Dermis microvascular lymphatic vessel endothelial cell (primary cell): ENCODE measurements around the gene ADGRL2. TPM values are rescaled to one million over a fixed set of nuclear protein-coding genes. Genes with fewer than 3 reads are reported as not detected.

Experiments used
- DNase-seq, 2 donors: peaks; one replicate each; pipeline versions ENCODE4 v3.0.0 to v3.0.0-alpha.2; 2010; ENCODE audit warnings: low read depth in 2 of 2
- total RNA-seq: library from RNA; depleted of rRNA; stranded (reverse); fragments of >200 nt; gene quantifications from 2 replicates; pipeline ENCODE4 v1.2.1, GENCODE V29; 2014

ADGRL2 gene
- 20.9 and 36.8 TPM in 2 replicates for total RNA-seq

GRCh38 chr1:81800695-81801650 is at the start of gene ADGRL2:
Gene ADGRL2, plus strand, starts transcription at chr1:81800934. Its CDS starts 36,051 bp downstream, at chr1:81836985.
- peak; percentile 56 to 90 for DNase-seq

GRCh38 chr1:81752840-81753239 is 47.9 kb upstream of the ADGRL2 start:
- no peak for DNase-seq

GRCh38 chr1:81754424-81754823 is 46.3 kb upstream of the ADGRL2 start:
- DNase-seq: no peak

- no peak for DNase-seq
These were observed 43.9 kb upstream of the ADGRL2 start for GRCh38 chr1:81756872-81757271.

GRCh38 chr1:81757398-81758020 is 43.2 kb upstream of the ADGRL2 start:
- DNase-seq: no peak

GRCh38 chr1:81758181-81758580 is 42.6 kb upstream of the ADGRL2 start:
- DNase-seq: no peak

GRCh38 chr1:81760477-81761097 is 40.1 kb upstream of the ADGRL2 start:
- peak; percentile 22 to 52 for DNase-seq

DNA sequence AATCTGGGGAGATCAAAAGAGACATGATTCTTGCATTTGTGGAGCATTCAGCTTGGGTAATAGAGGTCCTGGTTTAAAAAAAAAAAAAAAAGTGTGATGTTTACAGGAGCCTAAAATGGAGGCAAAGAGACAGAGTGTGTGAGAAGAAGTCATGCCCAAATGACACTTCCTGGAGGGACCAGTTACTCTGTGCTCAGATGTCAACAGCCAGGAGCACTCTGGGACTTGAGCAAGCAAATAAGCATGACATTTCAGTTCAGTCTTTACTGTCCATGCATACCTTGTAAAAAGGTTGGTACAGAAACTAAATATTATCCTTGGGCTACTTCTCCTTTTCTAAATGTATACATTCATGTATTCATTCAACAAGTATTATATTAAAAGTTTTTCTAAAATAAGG is 25.2 kb upstream of the ADGRL2 start:
- DNase-seq: no peak

DNA sequence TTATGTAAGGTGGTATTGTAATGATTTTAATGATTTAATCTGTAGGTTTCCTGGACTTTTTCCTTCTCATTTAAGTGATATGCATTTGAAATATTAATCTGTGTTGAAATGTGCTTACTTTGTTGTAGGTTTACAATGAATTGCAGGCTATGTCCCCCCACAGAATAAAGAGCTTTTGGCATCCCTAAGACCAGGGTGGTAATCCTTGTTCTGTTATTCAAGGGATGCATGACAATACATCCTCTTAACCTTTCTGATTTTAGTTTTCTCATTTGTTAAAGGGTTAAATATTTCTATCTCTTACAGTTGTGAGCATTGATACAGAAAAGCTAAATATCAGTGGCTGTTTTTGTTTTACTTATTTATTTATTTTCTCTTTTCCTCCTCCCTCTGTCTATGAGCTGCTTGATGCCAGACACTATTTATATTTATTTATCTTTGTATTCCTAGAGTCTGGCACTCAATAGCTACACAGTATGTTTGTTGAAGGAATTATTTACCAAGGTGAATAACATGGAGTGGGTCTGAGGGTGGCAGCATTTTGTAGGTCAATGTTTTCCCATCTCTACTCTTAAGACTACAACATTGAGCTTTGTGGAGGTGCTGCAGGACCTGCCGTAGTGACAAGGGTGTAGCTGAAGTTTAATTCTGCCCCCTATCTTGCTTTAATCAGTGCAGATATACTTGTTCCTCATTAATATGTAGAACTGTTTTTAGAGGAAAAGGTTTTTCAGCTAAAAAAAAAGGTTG is 19.9 kb upstream of the ADGRL2 start:
- no peak for DNase-seq

DNA sequence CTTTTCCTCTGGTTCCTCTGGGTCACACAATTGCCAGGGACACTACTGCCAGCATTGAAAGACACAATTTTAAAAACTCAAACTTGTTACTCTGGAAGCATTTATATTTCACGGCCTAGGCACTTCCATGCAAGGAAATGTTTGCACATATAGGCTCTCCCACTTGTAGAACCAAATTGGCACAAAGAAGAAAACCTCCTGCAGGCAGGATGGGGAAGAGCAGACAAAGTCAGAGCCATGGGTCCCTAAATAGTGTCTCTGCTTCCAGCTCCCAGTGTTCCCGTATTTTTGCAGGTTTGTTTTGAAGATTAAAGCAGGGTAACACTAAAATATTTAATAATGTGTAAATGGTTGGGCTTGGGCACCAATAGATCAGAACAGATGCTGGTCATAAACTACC is 19.0 kb upstream of the ADGRL2 start:
- no peak for DNase-seq

DNA sequence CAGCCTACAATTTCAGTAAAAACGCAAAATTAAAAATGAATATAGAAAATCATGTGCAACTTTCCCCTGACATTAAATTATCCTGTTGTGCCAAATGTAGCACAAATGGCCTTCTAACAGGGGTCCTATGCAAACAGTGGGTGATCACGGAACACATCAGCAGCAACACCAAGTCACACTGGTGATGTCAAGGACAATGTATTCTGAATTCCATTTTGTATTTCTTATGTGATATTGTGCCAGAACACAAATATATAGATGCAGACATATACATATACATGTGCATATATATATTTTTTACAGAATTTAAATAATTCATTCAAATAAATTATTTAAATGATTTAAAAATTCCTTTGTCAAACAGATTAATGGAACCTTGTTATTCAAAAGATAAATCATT is 8.6 kb upstream of the ADGRL2 start:
- DNase-seq: no peak

- DNase-seq: no peak
These were observed 3.0 kb upstream of the ADGRL2 start for GRCh38 chr1:81797701-81798100.

- DNase-seq: peak in 1 of 2 donors; percentile 53
These were observed 617 bp upstream of the ADGRL2 start for GRCh38 chr1:81799939-81800694.

GRCh38 chr1:81801651-81802456 is 1.1 kb downstream of the ADGRL2 start:
- peak in 1 of 2 donors; percentile 59 for DNase-seq

DNA sequence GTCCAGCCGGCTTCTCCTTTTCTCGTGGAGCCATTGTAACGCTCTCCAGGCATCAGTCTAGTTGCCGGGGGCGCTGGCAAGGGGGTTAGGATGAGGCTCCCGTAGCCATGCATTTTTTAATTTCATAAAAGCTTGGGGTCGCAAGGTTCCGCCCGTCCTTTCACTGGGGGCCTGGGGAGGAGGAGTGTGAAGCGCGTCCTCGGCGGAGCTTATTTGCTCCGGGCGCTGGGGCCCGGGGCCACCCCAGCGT is 1.6 kb downstream of the ADGRL2 start:
- no peak for DNase-seq

GRCh38 chr1:81802707-81803430 is 2.1 kb downstream of the ADGRL2 start:
- peak in 1 of 2 donors; percentile 69 for DNase-seq

GRCh38 chr1:81803431-81804110 is 2.8 kb downstream of the ADGRL2 start:
- peak in 1 of 2 donors; percentile 24 for DNase-seq

- no peak for DNase-seq
These were observed 3.6 kb downstream of the ADGRL2 start for GRCh38 chr1:81804312-81804711.
